Retinal pigment epithelial cell (primary cell): ENCODE results near the gene RETREG1.

Experiments
- DNase-seq: peaks from one replicate; pipeline ENCODE4 v3.0.0-alpha.2; 2010; ENCODE audit warnings: low read depth
- H3K4me3 ChIP-seq: 2 replicates; pipeline ENCODE4 v1.5.1; 2011; ENCODE audit warnings: mild to moderate bottlenecking, low read length, control low read depth, moderate library complexity
- TF ChIP-seq, protein P1 (sequence below): conservative IDR thresholded peaks from 2 replicates; pipeline ENCODE4 v1.5.1; 2011; ENCODE audit warnings: low read depth, low read length, control low read depth, inconsistent platforms

RETREG1 gene

DNA sequence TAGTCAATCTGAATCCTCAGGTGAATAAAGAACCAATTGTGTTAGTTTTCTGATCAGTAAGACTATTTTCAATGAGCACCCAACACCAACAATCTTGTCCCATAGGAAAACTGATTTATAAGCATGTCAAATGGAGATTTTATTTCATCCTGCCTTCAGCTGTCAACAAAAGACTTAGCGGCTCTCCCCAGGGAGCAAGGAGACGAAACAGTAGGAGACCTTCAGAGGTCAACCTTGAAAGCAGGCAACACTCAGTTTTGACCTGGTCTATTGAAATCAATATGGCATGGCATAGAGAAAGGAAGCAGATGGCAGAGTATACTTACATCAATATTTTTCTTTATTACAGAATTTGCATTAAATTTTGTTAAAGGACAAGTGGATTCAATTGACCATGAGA, 185.3 kb downstream of the RETREG1 start:
- TF ChIP-seq, protein P1, sequence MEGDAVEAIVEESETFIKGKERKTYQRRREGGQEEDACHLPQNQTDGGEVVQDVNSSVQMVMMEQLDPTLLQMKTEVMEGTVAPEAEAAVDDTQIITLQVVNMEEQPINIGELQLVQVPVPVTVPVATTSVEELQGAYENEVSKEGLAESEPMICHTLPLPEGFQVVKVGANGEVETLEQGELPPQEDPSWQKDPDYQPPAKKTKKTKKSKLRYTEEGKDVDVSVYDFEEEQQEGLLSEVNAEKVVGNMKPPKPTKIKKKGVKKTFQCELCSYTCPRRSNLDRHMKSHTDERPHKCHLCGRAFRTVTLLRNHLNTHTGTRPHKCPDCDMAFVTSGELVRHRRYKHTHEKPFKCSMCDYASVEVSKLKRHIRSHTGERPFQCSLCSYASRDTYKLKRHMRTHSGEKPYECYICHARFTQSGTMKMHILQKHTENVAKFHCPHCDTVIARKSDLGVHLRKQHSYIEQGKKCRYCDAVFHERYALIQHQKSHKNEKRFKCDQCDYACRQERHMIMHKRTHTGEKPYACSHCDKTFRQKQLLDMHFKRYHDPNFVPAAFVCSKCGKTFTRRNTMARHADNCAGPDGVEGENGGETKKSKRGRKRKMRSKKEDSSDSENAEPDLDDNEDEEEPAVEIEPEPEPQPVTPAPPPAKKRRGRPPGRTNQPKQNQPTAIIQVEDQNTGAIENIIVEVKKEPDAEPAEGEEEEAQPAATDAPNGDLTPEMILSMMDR = no peak
- no peak for DNase-seq
- H3K4me3 ChIP-seq = no peak overlapping the region

DNA sequence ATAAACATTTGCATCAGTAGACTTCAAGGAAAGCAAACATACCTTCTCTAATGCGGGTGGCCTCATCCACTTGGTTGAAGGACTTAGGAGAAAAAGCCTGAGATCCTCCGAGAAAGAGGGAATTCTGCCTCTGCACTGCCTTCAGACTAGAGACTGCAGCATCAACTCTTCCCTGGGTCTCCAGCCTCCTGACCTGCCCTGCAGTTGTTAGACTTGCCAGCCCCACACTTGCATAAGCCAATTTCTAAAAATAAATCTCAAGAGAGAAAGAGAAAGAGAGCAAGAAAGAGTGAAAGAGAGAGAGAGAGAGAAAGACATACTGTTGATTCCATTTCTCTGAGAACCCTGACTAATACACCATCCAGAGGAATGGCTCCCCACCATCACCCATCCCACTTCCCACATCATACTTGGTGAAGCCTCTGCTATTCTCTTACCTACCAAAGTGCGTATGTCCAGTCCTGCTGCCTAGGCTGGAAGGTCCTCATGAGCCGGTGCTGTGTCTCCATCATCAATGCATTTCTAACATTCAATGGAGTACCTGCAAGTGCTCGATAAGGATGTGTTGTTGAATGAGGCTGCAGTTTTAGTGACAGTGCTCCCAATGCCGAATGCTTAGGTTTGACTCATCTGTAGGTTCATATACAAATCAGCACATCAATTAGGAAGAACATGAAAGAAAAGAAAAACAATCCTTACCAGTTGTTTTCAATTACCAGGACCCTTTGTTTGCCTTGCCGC, 186.3 kb downstream of the RETREG1 start:
- DNase-seq = no peak
- TF ChIP-seq, protein P1 = no peak
- no peak overlapping the region for H3K4me3 ChIP-seq

DNA sequence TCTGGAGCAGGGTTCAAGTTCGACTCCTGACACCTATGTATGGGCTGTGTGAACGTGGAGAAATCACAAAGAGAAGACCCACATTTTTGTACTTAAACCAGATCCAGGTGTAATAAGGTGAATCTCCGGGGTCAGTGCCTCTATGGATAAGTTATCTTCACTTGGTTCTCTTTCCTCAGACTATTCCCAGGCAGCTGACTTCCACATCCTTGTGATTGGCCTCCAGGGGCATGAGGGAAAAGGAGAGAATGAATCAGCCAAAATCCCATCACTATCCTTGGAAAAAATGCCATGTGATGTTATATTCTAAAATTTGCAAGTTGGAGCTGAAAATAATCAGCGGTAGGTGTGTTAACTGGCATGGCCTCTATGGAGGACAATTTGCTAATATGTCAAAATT, 188.4 kb downstream of the RETREG1 start:
- TF ChIP-seq, protein P1 = peak; percentile 7
- no peak for DNase-seq
- no peak overlapping the region for H3K4me3 ChIP-seq

DNA sequence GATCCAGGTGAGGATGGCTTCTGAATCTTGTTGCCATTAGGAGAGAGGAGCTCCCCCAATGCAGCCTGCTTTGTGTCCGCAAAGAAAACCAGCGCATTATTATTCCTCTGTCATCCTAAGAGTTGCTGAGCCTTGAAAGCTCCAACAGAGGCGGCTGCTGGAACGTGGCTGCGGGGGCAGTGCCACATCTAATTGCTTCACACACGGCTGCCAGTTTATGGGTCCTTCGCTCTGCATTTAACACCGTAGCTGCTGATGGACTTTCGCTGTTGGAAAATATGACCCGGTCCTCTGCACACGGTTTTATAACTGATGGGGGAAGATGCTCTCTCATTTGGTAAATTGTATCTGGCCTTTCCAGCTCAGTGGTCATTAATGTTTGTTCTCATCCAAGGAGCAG, 189.2 kb downstream of the RETREG1 start:
- no peak for DNase-seq
- TF ChIP-seq, protein P1 = no peak
- no peak overlapping the region for H3K4me3 ChIP-seq
